GM19463 (cell line): ENCODE data around the gene ZNF629.

Experiments
- ATAC-seq: cut with Tn5 transposase; IDR thresholded peaks from one replicate; pipeline ENCODE4 v1.9.1; 2021; ENCODE audit warnings: mild to moderate bottlenecking, moderate library complexity; ENCODE audit not compliant: unreplicated experiment

Gene ZNF629

DNA sequence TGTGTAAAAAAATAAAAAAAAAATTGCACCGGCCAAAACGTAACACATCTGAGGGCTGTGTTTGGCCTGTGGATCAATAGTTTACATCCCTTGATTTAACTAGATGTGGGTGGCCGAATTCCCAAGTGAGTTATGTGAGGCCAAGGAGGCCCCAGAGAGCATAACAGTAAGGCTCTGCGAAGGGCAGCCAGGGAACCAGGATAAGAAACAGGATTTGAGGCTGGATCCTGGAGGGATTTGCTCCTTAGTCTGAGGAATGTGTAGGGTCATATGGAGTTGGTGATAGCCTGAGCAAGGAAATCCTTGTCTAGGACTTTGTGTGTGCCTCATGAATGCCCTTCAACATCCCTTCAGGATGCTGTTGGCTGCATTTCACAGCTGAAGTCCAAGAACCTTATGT is 36.8 kb downstream of the ZNF629 start:
- no peak for ATAC-seq

DNA sequence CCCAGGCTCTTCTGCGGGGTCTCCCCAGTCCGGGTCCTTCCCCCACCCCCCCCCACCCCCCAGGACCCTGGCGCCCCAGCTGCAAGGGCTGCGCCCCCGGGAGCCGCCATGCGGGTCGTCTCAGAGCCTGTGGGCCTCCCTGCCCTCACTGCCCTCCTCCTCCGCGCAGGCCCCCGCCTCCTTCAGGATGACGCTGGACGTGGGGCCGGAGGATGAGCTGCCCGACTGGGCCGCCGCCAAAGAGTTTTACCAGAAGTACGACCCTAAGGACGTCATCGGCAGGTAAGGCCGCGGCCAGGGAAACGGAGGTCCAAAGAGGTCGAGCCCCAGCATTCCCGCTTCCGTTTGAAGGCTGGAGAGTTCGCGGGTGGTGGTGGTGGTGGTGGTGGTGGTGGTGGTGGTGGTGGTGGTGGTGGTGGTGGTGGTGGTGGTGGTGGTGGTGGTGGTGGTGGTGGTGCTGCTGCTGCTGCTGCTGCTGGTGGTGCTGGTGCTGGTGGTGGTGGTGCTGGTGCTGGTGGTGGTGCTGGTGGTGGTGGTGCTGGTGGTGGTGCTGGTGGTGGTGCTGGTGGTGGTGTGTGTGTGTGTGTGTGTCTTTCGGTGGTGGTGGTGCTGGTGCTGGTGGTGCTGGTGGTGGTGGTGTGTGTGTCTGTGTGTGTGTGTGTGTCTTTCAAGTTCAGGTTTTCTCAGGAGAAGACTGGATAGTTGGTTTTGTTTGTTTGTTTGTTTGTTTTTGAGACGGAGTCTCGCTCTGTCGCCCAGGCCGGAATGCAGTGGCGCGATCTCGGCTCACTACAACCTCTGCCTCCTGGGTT is 38.2 kb downstream of the ZNF629 start:
- peak; percentile 7 for ATAC-seq

DNA sequence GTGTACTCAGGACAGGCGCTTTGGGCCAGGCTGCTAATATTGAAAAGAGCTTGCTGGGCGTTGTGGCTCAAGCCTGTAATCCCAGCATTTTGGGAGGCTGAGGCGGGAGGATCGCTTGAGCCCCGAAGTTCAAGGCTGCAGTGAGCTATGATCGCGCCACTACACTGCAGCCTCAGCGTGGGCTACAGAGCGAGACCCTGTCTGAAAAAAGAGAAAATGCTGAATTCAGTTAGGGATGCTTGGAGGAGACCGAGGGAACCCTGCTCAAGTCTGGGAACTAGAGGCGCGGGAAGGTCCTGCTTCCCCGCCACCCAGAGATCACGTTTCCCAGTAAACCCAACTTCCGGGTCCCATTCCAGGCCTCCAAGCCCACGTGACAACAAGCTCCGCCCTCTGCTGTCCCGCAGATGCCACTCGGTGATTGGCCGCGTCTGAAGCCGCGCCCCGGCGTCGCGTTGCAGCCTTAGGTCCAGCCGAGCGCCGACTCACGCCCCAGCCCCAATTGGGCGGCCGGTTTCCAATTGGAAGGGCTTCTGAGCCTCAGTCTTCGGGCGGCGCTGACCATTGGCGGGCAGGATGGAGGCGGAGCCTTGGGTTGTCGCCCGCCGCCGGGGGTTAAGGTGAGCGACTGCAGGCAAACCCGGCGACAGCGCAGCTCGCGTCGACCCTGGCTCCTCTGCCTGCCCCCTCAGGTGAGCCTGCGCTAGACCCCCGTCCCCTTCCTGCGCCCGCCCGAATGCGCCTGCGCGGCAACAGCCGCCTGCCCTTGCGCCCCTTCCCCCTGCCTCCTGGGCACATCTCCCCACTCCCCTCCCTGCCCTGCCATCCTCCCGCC is 39.0 kb downstream of the ZNF629 start, which contains the start of gene PHKG2:
TSS of gene PHKG2 (plus strand) at position 627 of the 835 bp plus-strand sequence. CDS start 396 bp downstream, outside the sequence.
- ATAC-seq, result peak; percentile 98

DNA sequence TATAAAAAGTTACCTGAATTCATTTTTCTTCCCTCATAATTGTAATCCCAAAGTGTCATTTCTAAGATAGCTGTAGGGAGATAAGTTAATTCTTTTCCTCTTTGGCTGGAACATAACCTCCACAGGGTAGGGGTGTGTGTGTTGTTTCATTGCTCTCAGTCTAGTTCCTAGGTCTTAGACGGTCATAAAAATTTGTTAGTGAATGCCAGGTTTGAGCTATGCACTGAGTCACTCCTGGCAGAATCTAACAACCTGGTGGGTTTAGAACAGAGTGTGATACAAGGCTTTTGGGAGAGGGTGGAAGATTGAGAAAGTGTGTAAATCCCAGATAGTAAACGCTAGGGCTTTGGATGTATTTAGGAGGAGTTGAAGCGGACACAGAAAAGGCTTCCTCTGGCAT is 39.7 kb downstream of the ZNF629 start:
- no peak for ATAC-seq

DNA sequence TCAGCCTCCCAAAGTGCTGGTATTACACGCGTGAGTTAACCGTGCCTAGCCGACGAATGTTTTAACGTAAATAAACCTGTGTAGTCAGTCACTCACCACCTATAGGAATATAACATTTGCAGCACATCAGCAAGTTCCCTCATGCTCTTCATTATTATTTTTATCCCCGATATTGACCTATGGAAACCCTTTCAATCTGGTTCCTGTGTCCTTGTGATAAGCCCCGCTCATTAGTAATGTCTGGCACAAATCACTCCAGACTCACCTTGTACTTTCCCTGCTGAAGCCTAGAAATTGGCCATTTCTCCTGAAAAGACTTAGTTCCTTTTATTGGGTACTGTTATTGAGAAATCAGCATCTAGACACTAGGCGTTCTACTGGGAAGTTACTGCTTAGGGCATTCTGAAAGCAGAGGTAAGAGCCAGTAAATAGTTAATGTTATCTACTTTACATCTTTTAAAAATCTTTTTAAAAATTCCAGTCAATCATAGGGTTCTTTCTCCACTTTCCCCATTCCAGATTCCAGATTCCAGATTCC is 40.3 kb downstream of the ZNF629 start:
- ATAC-seq, result no peak

DNA sequence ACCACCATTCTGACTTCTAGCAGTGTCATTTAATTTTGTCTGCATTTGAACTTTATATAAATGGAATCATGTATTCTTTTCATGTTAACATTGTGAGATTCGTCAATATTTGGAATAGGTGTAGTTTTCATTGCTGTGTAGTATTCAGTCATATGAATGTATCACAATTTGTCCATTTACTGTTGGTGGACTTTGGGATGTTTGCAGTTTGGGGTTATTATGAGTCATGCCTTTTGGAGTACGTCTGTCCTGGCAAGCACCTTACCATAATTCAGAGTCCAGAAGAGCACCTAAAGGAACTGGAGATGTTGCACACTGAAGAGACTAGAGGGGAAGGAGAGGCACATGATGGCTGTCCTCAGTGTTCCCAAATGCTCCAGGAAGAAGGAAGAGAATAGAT is 41.9 kb downstream of the ZNF629 start:
- no peak for ATAC-seq

DNA sequence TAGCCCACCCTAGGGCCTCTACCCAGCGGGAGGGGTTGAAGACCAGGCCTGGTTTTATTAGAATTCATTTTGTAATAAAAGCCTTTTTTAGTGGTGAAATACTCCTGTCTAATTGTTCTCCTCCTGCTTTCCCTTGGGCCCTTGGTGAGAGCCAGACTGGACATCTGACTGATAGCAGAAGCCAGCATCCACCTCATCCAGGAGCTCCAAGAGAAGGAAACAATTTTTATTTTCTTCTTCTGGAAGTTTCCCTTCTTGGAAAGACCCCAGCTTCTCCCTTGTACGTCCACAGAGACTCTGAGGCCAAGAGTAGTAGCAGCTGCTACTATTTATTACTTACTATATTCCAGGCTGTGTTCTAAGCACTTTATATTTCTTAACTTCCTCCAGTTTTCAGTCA is 42.8 kb downstream of the ZNF629 start:
- ATAC-seq, result no peak

DNA sequence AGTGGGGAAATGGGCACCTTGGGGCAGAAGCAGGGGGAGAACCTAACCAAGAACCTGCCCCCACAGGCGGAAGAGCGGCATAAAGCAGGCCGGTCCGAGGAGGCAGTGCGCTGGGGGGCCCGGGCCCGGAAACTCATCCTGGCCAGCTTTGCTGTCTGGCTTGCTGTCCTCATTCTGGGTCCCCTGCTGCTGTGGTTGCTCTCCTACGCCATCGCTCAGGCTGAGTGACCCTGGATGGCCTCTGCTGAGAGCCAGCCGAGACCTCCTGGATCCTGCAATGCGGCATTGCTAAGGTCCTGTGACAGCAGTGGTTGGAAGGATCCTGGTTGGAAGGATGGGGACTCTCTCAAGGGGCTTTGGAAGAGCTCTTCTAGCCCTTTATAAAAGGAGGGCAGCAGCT is 43.3 kb downstream of the ZNF629 start:
- ATAC-seq, result no peak

DNA sequence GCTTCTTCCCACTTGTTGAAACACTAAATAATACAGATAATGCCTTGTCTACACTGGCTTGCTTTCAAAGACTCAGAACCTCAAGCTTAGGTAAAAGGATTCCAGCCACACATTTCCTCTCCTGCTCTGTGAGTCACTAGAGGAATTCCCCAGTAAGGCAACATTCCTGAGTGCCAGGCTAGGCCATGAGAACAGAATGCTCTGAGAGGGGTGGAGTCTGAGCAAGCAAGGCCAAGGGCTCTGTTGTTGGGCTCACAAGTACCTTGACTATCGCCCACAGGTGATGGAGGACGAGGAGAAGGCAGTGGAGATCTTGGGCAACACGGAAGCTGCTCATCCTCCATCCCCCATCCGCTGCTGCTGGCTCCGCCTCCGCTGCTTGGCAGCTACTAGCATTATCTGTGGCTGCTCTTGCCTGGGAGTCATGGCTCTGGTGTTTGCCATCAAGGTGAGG is 45.5 kb downstream of the ZNF629 start:
- ATAC-seq, result no peak

DNA sequence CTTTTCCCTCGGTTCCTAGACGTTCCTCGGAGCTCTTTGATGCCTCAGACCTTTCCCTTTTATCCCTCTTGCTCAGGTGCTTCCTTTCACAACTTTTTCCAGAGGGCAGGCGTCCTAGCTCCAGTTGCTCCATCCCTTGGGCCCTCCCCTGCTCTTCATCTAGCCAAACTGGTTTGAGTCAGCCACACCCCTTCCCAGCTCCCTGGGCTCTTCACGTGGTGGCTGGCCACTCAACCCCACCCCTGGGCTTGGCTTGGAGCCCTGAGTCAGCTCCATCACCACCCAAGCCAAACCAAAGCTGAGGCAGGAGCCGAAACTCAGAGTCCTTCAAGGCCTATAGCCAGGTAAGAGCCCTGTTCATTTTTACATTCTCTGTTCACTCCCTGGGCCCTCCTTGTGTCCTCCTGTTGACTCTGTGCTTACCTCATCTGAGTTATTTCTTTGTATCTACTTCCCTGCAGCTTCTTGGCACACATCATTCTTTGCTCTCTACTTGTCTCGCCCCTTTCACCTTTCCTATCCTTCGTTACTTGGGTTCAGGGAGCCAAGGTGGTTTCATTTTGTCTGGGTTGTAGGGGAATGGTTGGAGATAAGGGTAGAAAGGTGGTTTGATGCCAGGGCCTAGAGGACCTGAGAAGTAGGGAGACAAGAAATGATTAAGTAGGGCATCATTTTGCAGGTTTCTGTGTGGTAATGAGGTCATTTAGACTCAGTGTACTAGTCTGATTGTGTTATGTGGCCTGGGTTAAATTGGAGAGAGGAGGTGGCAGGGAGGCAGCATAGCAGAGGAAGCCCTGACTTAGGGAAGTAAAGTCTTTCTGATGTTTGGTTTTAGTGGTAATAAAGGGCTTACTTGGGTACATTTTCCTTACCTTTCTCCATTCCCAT is 46.4 kb downstream of the ZNF629 start:
- no peak for ATAC-seq

DNA sequence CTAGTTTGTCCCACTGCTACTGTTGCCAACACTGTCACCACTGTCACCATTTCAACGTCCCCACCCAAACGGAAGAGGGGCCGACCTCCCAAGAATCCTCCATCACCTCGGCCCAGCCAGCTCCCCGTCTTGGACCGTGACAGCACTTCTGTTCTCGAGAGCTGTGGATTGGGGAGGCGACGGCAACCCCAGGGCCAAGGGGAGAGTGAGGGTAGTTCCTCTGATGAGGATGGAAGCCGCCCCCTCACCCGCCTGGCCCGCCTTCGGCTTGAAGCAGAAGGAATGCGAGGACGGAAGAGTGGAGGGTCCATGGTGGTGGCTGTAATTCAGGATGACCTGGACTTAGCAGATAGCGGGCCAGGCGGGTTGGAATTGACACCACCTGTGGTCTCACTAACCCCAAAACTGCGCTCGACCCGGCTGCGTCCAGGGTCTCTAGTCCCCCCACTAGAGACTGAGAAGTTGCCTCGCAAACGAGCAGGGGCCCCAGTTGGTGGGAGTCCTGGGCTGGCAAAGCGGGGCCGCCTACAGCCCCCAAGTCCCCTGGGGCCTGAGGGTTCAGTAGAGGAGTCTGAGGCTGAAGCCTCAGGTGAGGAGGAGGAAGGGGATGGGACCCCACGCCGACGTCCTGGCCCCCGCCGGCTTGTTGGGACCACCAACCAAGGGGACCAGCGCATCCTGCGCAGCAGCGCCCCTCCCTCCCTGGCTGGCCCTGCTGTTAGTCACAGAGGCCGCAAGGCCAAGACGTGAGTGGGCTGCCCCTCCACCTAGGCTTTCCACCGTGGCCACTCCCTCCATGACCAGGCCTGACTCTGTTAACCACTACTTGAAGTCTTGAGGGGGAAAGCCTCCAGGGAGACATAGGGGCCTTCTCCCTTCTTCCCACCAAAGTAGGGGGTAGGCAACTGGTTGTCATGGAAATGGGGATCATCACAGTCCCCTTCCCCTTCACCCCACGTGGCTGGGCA is 47.7 kb downstream of the ZNF629 start:
- no peak for ATAC-seq

DNA sequence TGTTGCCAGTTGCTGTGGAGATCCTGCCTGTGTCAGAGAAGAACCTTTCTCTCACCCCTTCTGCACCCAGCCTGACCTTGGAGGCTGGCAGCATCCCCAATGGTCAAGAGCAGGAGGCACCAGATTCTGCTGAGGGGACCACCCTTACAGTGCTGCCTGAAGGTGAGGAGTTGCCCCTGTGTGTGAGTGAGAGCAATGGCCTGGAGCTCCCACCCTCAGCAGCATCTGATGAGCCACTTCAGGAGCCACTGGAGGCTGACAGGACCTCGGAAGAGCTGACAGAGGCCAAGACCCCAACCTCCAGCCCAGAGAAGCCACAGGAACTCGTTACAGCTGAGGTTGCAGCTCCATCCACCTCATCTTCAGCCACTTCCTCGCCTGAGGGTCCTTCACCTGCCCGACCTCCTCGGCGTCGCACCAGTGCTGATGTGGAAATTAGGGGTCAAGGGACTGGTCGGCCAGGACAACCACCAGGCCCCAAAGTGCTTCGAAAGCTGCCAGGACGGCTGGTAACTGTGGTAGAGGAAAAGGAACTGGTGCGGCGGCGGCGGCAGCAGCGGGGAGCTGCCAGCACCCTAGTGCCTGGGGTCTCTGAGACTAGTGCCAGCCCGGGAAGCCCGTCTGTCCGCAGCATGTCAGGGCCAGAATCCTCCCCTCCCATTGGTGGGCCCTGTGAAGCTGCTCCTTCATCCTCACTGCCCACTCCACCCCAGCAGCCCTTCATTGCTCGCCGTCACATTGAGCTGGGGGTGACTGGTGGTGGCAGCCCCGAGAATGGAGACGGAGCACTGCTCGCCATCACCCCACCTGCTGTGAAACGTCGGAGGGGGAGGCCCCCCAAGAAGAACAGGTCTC is 49.0 kb downstream of the ZNF629 start:
- ATAC-seq, result no peak

DNA sequence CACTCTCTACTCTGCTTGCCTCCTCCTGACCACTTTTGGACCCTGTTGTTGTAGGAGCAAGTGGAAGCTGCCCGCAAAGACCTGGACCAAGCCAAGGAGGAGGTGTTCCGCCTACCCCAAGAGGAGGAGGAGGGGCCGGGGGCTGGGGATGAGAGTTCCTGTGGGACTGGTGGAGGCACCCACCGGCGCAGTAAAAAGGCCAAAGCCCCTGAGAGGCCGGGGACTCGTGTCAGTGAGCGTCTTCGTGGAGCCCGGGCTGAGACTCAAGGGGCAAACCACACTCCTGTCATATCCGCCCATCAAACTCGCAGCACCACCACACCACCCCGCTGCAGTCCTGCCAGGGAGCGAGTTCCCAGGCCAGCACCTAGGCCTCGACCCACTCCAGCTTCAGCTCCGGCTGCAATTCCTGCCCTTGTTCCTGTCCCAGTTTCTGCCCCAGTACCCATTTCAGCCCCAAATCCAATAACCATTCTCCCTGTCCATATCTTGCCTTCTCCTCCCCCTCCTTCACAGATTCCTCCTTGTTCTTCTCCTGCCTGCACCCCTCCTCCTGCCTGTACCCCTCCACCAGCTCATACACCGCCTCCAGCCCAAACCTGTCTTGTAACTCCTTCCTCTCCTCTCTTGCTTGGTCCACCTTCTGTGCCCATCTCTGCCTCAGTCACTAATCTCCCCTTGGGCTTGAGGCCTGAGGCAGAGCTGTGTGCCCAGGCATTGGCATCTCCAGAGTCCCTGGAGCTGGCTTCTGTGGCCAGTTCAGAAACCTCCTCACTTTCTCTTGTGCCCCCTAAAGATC is 49.8 kb downstream of the ZNF629 start:
- ATAC-seq, result no peak

DNA sequence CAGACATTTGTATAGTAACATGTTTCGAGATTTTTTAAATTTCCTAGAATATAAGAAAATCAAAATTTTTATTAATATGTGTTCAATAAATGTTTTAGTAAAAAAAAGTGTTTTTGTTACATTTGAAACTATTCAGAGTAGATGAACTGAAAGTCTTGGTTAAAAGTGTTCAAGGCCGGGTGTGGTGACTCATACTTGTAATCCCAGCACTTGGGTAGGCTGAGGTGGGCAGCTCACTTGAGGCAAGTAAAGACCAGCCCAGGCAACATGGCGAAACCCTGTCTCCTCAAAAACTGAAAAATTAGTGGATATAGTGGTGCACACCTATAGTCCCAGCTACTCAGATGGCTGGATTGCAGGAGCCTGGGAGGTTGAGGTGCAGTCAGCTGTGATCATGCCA is 55.6 kb downstream of the ZNF629 start:
- ATAC-seq, result no peak

DNA sequence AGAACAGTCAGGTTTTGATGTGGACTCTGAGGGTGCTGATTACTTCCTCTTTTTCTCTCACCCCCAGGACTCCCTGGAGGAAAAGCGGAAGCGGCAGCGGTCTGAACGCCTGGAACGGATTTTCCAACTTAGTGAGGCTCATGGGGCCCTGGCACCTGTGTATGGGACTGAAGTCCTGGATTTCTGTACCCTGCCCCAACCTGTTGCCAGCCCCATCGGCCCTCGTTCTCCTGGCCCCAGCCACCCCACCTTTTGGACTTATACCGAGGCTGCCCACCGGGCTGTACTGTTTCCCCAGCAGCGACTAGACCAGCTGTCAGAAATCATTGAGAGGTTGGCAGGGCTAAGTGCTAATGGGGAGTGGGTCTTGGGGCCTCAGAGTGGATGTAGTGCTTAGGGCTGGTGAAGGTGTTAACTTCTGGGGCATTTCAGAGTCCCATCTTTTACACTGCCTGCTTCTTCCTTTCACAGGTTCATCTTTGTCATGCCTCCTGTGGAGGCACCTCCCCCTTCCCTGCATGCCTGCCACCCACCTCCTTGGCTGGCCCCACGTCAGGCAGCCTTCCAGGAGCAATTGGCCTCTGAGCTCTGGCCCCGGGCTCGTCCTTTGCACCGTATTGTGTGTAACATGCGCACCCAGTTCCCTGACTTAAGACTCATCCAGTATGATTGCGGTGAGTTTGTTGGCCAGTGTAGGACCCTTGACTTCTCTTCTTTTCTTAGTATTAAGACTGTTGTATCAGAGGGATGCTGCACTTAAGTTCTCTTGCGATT is 57.9 kb downstream of the ZNF629 start:
- ATAC-seq, result no peak
